Smooth muscle cell of the umbilical artery (primary cell): Measurements from ENCODE around the gene PRKAR1A. TPM values are rescaled to one million over a fixed set of nuclear protein-coding genes. Genes with fewer than 3 reads are reported as not detected.

Source experiments
- total RNA-seq: library from RNA; depleted of rRNA; stranded (reverse); fragments of >200 nt; gene quantifications from 2 replicates; pipeline ENCODE4 v1.2.3, GENCODE V29; 2014

PRKAR1A gene
- total RNA-seq = 309 and 311 TPM in 2 replicates

GRCh38 chr17:68512247-68512959, at the start of gene PRKAR1A:
Gene PRKAR1A (plus strand): TSS chr17:68512430. CDS start chr17:68515400, 2,970 bp downstream.

Other genes with a start within 250 kb of the PRKAR1A start
- gene SLC16A6, start 221.3 kb upstream of the PRKAR1A start, total RNA-seq = 0.30 and 0.42 TPM in 2 replicates
- gene ARSG, start 220.9 kb upstream of the PRKAR1A start, total RNA-seq = 3.6 and 4.8 TPM in 2 replicates
- gene WIPI1, start 54.9 kb upstream of the PRKAR1A start, total RNA-seq = 161 and 181 TPM in 2 replicates
- gene FAM20A, start 88.9 kb downstream of the PRKAR1A start, total RNA-seq = 0.14 and 3.6 TPM in 2 replicates